Naive thymus-derived CD8-positive, alpha-beta T cell (primary cell): ENCODE data around the gene OPCML. TPM values are rescaled to one million over a fixed set of nuclear protein-coding genes. Genes with fewer than 3 reads are reported as not detected.

Experiments
- ATAC-seq, 2 donors: fragments of 150-1000 bp; cut with Tn5 transposase in 1 of 2; sonication (Bioruptor Pico), chemical (Tn5 transposase) in 1 of 2; 1 replicate in 1 of 2; 2 replicates in 1 of 2; pipeline ENCODE4 v1.10.0; 2021; ENCODE audit warnings: mild to moderate bottlenecking in 2 of 2, moderate library complexity in 2 of 2
- POLR2A ChIA-PET: fragments of 350-600 bp; sonication (Branson Sonifier 250); formaldehyde crosslinking; loops from one replicate; lab custom pipeline; 2021; ENCODE audit warnings: antibody characterized with exemption; lab: Charles Lee
- DNase-seq, 10 donors: peaks; one replicate each; pipeline versions ENCODE4 v3.0.0 to v3.0.0-alpha.2; 2020 to 2022
- H3K27ac Mint-ChIP-seq, 10 donors: one replicate each; pipeline ENCODE4 v1.8.0; 2020 to 2022; ENCODE audit warnings: mild to moderate bottlenecking in 10 of 10, mixed read lengths in 10 of 10, moderate library complexity in 4 of 10, inconsistent platforms in 1 of 10
- H3K27me3 Mint-ChIP-seq, 5 donors: one replicate each; pipeline ENCODE4 v1.8.0; 2021 to 2022; ENCODE audit warnings: mixed read lengths in 5 of 5
- H3K36me3 Mint-ChIP-seq, 3 donors: one replicate each; pipeline ENCODE4 v1.8.0; 2020 to 2022; ENCODE audit warnings: mixed read lengths in 3 of 3, mild to moderate bottlenecking in 2 of 3, inconsistent platforms in 1 of 3
- H3K4me1 Mint-ChIP-seq, 4 donors: one replicate each; pipeline ENCODE4 v1.8.0; 2021 to 2022; ENCODE audit warnings: mixed read lengths in 4 of 4
- H3K4me3 Mint-ChIP-seq, 10 donors: one replicate each; pipeline ENCODE4 v1.8.0; 2020 to 2022; ENCODE audit warnings: mild to moderate bottlenecking in 10 of 10, mixed read lengths in 10 of 10, moderate library complexity in 6 of 10, inconsistent platforms in 1 of 10
- H3K9me3 Mint-ChIP-seq, 9 donors: one replicate each; pipeline ENCODE4 v1.8.0; 2020 to 2022; ENCODE audit warnings: mixed read lengths in 9 of 9, mild to moderate bottlenecking in 3 of 9, inconsistent platforms in 1 of 9, moderate library complexity in 1 of 9
- polyA plus RNA-seq, 3 donors: library from polyadenylated mRNA; unstranded; fragments of 300-500 nt; fragmentation: Illumina TruSeq; gene quantifications; one replicate each; pipeline ENCODE4 v1.2.3, GENCODE V29; 2021
- total RNA-seq, 8 experiments: library from RNA in 2 of 8; stranded (reverse) in 2 of 8; gene quantifications; one replicate each; pipeline ENCODE4 v1.2.3 and lab custom pipeline; 2021 to 2026

Gene OPCML
- total and polyA plus RNA-seq, 5 experiments from 2014 or later = not detected

DNA sequence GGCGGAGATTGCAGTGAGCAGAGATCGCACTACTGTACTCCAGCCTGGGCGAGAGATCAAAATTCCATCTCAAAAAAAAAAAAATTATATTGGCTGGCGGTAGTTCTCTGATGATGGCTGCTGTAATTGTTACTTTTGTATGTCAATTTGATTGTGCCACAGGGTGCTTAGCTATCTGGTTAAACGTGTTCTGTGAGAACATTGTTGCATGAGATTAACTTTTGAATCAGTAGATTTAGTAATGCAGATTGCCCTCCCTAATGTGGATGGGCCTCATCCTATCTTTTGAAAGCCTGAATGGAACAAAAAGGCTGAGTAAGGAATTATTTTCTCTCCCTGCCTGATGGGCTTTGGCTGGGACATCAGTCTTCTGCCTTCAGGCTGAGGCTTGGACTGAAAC lies 654.2 kb downstream of the OPCML start:
- POLR2A ChIA-PET = no interaction called here
- peaks cover 0 to 7% (median 0%) of the 10 kb centered on the region in 5 donors for H3K27me3 Mint-ChIP-seq
- no peaks in the 10 kb centered on the region for H3K36me3 Mint-ChIP-seq
- H3K4me3 Mint-ChIP-seq = no peak overlapping the region
- ATAC-seq = no peak
- H3K9me3 Mint-ChIP-seq = peaks cover 0 to 4% (median 1%) of the 10 kb centered on the region in 9 donors
- no peak for DNase-seq
- H3K4me1 Mint-ChIP-seq = peaks cover 0 to 2% (median 0%) of the 10 kb centered on the region in 4 donors
- no peak overlapping the region for H3K27ac Mint-ChIP-seq

DNA sequence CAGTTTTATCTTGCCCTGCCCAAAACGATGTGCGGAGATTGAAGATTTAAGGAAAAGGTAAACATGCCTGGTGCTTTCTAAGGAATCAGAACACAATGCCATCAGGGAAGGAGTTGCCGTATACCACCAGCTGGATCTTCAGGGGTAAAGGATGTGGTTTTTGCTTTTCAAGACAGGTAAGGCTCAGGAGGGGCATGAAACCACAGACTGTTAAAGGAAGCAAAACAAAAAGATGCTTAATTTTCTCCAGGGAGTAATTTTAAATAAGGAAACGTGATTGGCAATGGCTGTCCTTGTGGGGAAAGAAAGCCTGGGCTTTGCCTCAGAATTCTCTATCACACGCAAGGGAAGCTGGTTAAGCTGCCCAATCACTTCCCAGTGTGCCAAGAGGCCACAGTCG lies 655.6 kb downstream of the OPCML start:
- POLR2A ChIA-PET = no interaction called here
- ATAC-seq (no peak), DNase-seq (no peak)
- Mint-ChIP-seq H3K27me3 (peaks cover 0 to 7% (median 0%) of the 10 kb centered on the region in 5 donors), H3K27ac (no peak overlapping the region), H3K36me3 (no peaks in the 10 kb centered on the region), H3K4me1 (peaks cover 0 to 2% (median 0%) of the 10 kb centered on the region in 4 donors), H3K9me3 (peaks cover 0 to 4% (median 1%) of the 10 kb centered on the region in 9 donors), H3K4me3 (no peak overlapping the region)

DNA sequence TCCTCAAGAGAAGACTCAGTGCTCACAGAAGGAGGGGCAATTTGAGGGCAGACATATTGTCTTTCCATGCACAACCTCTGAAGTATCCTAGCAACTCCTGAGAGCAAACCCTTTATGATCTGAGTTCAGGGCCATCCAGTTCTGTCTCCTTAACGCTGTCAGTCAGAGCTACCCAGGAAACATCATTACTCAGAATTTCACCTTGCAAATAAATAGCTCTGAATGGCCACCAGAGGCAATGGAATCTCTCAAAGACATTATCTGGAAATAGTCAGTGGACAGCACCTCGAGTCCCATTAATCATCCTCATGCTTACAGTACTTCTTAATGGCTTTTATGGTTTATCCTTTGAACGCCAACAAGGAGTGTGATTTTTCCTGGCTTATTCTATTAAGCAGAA lies 656.1 kb downstream of the OPCML start:
- DNase-seq (no peak), ATAC-seq (no peak)
- H3K9me3 Mint-ChIP-seq = peaks cover 0 to 4% (median 1%) of the 10 kb centered on the region in 9 donors
- no peaks in the 10 kb centered on the region for H3K36me3 Mint-ChIP-seq
- H3K4me3 Mint-ChIP-seq = no peak overlapping the region
- no peak overlapping the region for H3K27ac Mint-ChIP-seq
- peaks cover 0 to 2% (median 0%) of the 10 kb centered on the region in 4 donors for H3K4me1 Mint-ChIP-seq
- POLR2A ChIA-PET = no interaction called here
- peaks cover 0 to 7% (median 0%) of the 10 kb centered on the region in 5 donors for H3K27me3 Mint-ChIP-seq

DNA sequence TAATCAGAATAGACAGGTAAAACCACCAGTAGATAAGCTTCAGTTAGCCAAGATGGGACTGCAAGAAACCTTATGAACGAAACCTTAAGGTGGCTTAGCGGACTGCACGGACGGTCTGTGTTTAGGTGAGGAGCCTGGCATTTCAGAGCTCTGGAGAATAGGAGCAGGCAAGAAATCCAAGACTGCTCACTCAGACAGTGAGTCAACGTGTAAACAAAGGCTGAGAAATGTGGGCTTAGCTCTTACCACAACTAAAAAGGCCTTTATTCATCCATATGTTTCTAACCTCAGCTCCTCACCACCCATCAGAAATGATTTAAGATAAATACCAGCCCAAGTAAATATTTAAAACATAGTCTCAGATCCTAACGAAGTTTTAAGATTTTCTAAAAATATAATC lies 657.7 kb downstream of the OPCML start:
- Mint-ChIP-seq H3K27me3 (peaks cover 0 to 3% (median 0%) of the 10 kb centered on the region in 5 donors), H3K36me3 (no peaks in the 10 kb centered on the region), H3K9me3 (peaks cover 0 to 5% (median 1%) of the 10 kb centered on the region in 9 donors), H3K4me1 (peaks cover 0 to 2% (median 0%) of the 10 kb centered on the region in 4 donors), H3K4me3 (no peak overlapping the region), H3K27ac (no peak overlapping the region)
- DNase-seq (no peak), ATAC-seq (no peak)
- POLR2A ChIA-PET = interaction anchor here (0.7 kb wide), 1 partner anchor 194 kb away, joined by 3 read pairs; no protein-coding TSS in a partner anchor

DNA sequence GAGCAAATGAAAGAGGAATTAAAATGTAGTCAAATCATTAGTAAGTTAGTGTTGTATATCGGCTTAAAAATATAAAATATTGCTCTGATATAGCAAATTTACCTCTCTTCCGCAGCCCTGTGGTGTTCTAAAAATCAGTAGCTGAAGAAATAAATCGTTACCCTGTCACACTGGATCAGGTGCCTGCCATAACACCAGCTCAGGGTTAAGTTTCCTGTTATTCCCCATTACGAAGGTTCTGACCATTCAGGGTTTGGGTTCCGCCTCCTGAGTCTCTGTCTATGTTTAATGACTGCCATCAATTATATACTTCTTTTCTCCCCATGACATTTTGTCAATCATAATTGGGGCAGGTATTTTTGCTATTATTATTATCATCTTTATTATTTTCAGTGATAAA lies 658.5 kb downstream of the OPCML start:
- Mint-ChIP-seq H3K4me1 (peaks cover 0 to 2% (median 0%) of the 10 kb centered on the region in 4 donors), H3K36me3 (no peaks in the 10 kb centered on the region)

DNA sequence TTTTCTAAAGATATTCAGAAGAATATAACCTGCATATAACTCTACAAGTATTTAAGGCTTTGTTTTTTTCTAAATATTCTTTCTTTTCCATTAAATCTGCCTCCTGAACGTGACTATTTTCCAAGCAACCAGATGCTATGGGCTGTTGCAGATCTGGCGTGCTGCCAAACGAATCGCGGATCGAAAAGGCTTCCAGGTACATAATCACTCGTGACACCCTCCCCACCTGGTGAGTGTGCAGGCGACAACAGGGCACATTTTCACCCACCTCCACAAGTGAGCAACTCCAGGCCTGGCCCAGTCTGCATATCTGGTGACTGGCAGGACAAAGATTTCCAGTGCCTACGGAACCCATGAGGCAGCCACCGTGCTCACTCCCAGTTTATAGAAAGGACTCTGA lies 660.1 kb downstream of the OPCML start:
- H3K36me3 Mint-ChIP-seq = no peaks in the 10 kb centered on the region
- POLR2A ChIA-PET = no interaction called here
- peaks cover 0 to 2% (median 0%) of the 10 kb centered on the region in 4 donors for H3K4me1 Mint-ChIP-seq

More for the DNA sequence above, 658.5 kb downstream of the OPCML start:
- Mint-ChIP-seq H3K27ac (no peak overlapping the region), H3K9me3 (peaks cover 0 to 5% (median 1%) of the 10 kb centered on the region in 9 donors), H3K4me3 (no peak overlapping the region), H3K27me3 (peaks cover 0 to 3% (median 0%) of the 10 kb centered on the region in 5 donors)
- POLR2A ChIA-PET = no interaction called here
- no peak for DNase-seq
- ATAC-seq = no peak

DNA sequence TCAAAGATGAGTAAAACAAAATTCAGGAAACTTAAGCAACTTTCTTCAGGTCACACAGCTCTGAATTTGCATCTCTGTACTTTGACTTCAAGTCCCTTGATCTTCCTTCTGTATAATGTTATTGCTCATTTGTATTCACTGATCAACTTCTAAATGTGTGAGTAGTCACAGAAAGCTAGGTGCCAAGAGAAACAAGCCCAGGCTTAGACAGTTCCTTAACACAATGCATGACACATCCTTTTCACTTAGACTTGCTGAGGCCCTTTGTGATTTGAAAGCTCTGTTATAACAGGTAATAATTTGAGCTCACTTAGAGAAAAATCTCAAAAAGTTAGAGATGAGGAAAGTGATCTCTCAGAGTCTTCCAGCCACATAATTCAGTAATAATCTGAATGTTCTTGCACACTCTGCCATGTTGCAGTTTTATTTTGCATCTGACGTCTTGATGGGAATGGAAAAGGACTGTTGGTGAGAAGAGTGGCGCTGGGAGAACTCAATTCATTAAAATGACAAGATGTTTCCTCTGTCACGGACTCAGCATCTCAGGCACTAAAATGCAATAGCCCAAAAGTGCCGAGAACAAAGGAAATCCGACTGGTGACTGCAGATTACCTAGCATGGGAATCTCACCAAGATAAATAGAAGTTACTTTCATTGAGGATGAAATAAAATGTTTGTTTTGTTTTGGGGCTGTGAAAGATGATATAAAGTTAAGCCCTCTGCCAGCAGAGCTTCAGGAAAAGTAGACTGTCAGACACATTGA lies 665.3 kb downstream of the OPCML start:
- no peaks in the 10 kb centered on the region for H3K4me1 Mint-ChIP-seq
- DNase-seq (no peak), ATAC-seq (no peak)
- H3K27ac Mint-ChIP-seq = no peak overlapping the region
- H3K4me3 Mint-ChIP-seq = no peak overlapping the region
- H3K27me3 Mint-ChIP-seq = peaks cover 0 to 8% (median 4%) of the 10 kb centered on the region in 5 donors
- no peaks in the 10 kb centered on the region for H3K36me3 Mint-ChIP-seq
- POLR2A ChIA-PET = no interaction called here
- H3K9me3 Mint-ChIP-seq = peaks cover 0 to 5% (median 0%) of the 10 kb centered on the region in 9 donors

More for the DNA sequence above, 660.1 kb downstream of the OPCML start:
- Mint-ChIP-seq H3K4me3 (no peak overlapping the region), H3K9me3 (peaks cover 0 to 5% (median 0%) of the 10 kb centered on the region in 9 donors), H3K27me3 (peaks cover 1 to 8% (median 4%) of the 10 kb centered on the region in 5 donors), H3K27ac (no peak overlapping the region)
- no peak for DNase-seq
- ATAC-seq = no peak

DNA sequence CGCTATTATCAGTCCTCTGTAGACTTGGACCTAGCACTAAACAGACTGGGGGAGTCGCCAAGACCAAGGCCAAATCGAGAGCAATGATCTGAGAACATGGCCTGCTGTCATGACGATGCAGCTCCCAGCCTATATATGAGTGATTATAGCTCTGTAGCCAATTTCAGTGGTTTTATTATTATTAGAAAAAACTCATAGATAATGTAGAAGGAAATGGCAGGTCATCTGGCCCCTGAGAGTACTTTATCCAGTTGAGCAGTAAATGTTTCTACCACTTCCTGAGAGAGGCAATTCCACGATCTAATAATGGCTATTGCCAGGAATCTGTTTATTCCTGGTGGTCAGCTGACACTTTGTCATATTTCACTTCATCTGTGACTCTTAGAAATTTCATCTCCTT lies 666.7 kb downstream of the OPCML start:
- ATAC-seq = no peak
- Mint-ChIP-seq H3K36me3 (no peaks in the 10 kb centered on the region), H3K4me1 (no peaks in the 10 kb centered on the region), H3K4me3 (no peak overlapping the region), H3K27ac (no peak overlapping the region), H3K9me3 (peaks cover 0 to 3% (median 0%) of the 10 kb centered on the region in 9 donors), H3K27me3 (peaks cover 0 to 8% (median 4%) of the 10 kb centered on the region in 5 donors)
- POLR2A ChIA-PET = no interaction called here
- no peak for DNase-seq

DNA sequence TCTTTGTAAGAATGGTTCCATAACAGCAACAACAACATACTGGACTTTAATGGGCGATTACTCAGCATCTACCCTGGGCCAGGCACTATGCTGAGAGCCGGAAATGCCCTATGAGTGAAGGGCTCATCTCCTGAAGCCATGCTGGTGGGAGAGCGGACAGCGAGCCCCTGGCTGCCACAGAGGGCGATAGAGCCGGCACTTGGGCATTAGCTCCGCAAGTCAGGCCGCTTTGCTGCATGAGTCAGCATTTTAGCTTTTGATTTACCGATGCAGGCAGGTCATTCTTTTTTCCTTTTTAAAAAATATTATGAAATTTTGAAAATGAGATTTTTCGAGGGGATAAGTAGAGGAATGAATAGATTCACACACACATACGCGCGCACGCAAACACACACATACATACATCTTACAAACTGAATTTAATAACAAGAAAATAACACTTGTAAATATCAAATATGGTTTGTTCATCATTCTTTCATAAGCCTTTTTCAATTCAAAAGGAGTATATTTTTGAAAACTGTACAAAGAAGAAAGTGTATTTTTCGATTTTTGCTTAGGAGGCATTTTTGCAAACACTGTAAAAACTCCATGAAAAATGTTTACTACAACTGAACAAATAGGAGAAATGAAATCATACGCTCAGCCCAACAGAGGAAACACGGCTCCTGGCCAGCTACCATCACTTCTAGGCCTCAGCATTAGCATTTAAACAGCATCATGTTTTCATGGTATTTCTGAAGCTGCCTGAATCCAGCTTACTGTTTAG lies 667.3 kb downstream of the OPCML start:
- Mint-ChIP-seq H3K4me1 (no peaks in the 10 kb centered on the region), H3K4me3 (no peak overlapping the region), H3K36me3 (no peaks in the 10 kb centered on the region), H3K27me3 (peaks cover 0 to 8% (median 4%) of the 10 kb centered on the region in 5 donors), H3K9me3 (peaks cover 0 to 3% (median 0%) of the 10 kb centered on the region in 9 donors), H3K27ac (no peak overlapping the region)
- POLR2A ChIA-PET = no interaction called here
- DNase-seq (no peak), ATAC-seq (no peak)

DNA sequence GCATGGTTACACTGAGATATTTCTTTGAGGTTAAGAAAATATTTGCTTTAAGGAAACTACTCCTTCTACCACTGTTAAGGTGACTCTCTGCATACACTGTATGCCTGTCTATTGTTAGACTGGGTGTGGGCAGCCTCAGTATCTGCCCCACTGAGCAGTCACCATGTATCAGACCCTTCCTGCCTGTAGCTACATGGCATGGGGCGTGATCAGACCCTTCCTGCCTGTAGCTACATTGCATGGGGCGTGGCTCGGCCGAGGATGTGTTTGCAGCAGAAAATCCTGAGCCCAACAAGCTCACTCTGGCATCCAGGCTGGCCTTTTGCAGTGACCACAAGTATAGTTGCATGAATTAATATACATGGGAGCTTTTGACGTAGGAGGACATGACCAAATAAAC lies 669.4 kb downstream of the OPCML start:
- no peak overlapping the region for H3K4me3 Mint-ChIP-seq
- H3K36me3 Mint-ChIP-seq = no peaks in the 10 kb centered on the region
- ATAC-seq = no peak
- peaks cover 0 to 14% (median 3%) of the 10 kb centered on the region in 5 donors for H3K27me3 Mint-ChIP-seq
- DNase-seq = no peak
- H3K27ac Mint-ChIP-seq = no peak overlapping the region
- H3K9me3 Mint-ChIP-seq = peaks cover 0 to 3% (median 0%) of the 10 kb centered on the region in 9 donors
- H3K4me1 Mint-ChIP-seq = no peaks in the 10 kb centered on the region
- POLR2A ChIA-PET = no interaction called here

DNA sequence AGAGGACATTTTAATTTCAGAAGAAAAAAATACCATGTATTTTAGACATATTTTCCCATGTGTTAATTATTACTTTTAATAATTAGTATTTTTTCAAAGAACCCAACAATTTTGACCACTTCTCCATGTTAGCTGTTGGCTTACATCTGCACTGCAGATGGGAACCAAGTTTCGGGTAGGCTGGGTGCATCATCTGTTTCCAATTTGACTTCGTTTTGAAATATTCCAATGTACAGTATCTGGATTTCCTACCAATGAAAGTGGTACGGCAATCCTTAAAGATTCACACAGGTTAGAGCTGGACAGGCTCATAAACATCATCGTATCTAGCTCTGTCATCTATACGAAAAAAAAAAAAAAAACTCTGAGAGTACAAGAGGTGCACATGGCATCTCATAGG lies 670.2 kb downstream of the OPCML start:
- Mint-ChIP-seq H3K4me3 (no peak overlapping the region), H3K9me3 (peaks cover 0 to 3% (median 0%) of the 10 kb centered on the region in 9 donors), H3K27ac (no peak overlapping the region), H3K36me3 (no peaks in the 10 kb centered on the region), H3K27me3 (peaks cover 0 to 10% (median 0%) of the 10 kb centered on the region in 5 donors), H3K4me1 (no peaks in the 10 kb centered on the region)
- ATAC-seq (no peak), DNase-seq (no peak)
- POLR2A ChIA-PET = no interaction called here

DNA sequence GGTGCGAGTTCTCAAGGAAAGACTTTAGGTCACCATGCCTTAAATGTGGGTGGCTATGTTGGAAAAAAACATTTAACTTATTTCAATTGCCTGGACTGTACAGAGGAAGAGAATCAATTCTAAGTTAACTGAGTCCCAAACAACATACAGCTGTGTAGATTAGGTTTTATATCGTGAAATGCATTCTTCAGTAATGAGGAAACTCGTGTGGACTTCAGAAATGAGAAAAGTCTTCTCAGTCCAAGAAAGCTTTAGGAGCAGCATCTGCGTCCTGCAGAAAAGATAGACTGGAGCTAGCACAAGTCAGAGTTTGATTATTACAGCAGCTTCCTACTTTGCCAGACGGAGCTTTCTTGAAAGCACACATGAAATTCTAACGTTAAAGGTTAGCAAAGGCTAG lies 673.0 kb downstream of the OPCML start:
- ATAC-seq (no peak), DNase-seq (no peak)
- Mint-ChIP-seq H3K4me1 (no peaks in the 10 kb centered on the region), H3K9me3 (peaks cover 0 to 2% (median 0%) of the 10 kb centered on the region in 9 donors), H3K27me3 (peaks cover 0 to 10% (median 2%) of the 10 kb centered on the region in 5 donors), H3K4me3 (no peak overlapping the region), H3K27ac (no peak overlapping the region), H3K36me3 (no peaks in the 10 kb centered on the region)
- POLR2A ChIA-PET = no interaction called here

DNA sequence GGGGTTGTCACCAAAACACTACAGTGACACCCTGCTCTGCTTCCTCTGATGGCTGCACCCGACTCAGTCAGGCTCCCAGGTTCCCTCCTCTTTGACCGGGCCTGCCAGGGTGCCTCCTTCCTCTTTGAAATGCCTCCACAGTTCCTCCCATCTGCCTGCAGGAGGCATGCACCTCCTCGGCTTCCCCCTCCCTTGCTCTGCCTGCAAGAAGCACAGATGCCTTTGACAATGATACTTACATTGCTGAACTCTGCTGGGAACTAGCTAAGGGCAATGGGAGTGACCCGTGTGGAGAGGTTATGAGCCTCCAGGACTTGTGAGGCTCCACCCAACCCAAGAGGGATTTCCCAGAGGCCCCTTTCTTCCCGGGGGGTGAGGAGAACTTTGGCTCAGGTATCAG lies 674.1 kb downstream of the OPCML start:
- Mint-ChIP-seq H3K9me3 (no peaks in the 10 kb centered on the region), H3K27ac (no peak overlapping the region), H3K27me3 (peaks cover 0 to 10% (median 2%) of the 10 kb centered on the region in 5 donors), H3K4me1 (no peaks in the 10 kb centered on the region), H3K4me3 (no peak overlapping the region), H3K36me3 (no peaks in the 10 kb centered on the region)
- POLR2A ChIA-PET = no interaction called here
- ATAC-seq (no peak), DNase-seq (no peak)
